Measurements from ENCODE around the gene ATP23. TPM values are rescaled to one million over a fixed set of nuclear protein-coding genes. Genes with fewer than 3 reads are reported as not detected.

The ATP23 gene
- total RNA-seq, 2 donors from 2014 or later, result 10.4 to 11.3 TPM

- H3K4me1 Mint-ChIP-seq, result peaks cover 2% of the 10 kb centered on the region
- WGBS, 2 experiments (ENCODE audit: insufficient coverage in 1 of 2, insufficient read length in 1 of 2), result 89% methylated on average over 1 of the region's 1 CpG; no CpG with 5 or more reads in 1 of the 2 experiments
- no peak overlapping the region for H3K9ac ChIP-seq (ENCODE audit: extremely low read depth, low read length, poor library complexity, severe bottlenecking)
- H3K27ac Mint-ChIP-seq, result no peak overlapping the region
- H3K9me3 Mint-ChIP-seq, result peaks cover 30% of the 10 kb centered on the region
- H3K4me1 ChIP-seq (ENCODE audit: control insufficient read depth, insufficient read depth, low read length), result no peaks in the 10 kb centered on the region
- TF ChIP-seq, protein P1, sequence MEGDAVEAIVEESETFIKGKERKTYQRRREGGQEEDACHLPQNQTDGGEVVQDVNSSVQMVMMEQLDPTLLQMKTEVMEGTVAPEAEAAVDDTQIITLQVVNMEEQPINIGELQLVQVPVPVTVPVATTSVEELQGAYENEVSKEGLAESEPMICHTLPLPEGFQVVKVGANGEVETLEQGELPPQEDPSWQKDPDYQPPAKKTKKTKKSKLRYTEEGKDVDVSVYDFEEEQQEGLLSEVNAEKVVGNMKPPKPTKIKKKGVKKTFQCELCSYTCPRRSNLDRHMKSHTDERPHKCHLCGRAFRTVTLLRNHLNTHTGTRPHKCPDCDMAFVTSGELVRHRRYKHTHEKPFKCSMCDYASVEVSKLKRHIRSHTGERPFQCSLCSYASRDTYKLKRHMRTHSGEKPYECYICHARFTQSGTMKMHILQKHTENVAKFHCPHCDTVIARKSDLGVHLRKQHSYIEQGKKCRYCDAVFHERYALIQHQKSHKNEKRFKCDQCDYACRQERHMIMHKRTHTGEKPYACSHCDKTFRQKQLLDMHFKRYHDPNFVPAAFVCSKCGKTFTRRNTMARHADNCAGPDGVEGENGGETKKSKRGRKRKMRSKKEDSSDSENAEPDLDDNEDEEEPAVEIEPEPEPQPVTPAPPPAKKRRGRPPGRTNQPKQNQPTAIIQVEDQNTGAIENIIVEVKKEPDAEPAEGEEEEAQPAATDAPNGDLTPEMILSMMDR (conservative IDR thresholded peaks at IDR 0.05), result peak; percentile 53
- no peak for DNase-seq
- no peaks in the 10 kb centered on the region for H3K36me3 ChIP-seq (ENCODE audit: control insufficient read depth, insufficient read depth, low read length)
- no peaks in the 10 kb centered on the region for H3K36me3 Mint-ChIP-seq (ENCODE audit: low read depth)
- no peak overlapping the region for H3K4me3 Mint-ChIP-seq
- no peaks in the 10 kb centered on the region for H3K27me3 Mint-ChIP-seq (ENCODE audit: insufficient read depth)
- H3K27me3 ChIP-seq (ENCODE audit: control insufficient read depth, insufficient read depth, low read length, poor library complexity, severe bottlenecking), result no peaks in the 10 kb centered on the region
- no peak overlapping the region for H3K4me3 ChIP-seq (ENCODE audit: low read length)
- peaks cover 40% of the 10 kb centered on the region for H3K9me3 ChIP-seq (ENCODE audit: control insufficient read depth, low read length)
- no peak overlapping the region for H3K27ac ChIP-seq (ENCODE audit: low read depth, low read length)
These were observed 51.7 kb downstream of the ATP23 start for GRCh38 chr12:57993030-57993429.

DNA sequence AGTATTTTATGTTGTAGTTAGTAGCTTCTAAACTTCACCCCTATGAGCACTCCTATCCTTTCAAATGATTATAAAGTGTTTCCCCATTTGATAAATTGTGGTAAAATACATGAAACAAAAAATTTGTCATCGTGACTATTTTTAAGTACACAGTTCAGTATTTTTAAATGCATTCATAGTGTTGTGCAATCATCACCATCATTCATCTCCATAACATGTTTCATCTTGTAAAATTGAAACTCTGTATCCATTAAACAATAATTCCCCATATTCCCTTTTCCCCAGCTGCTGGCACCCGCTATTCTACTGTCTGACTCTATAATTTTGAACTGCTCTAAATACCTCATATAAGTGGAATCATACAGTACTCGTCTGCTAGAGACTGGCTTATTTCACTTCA, 52.5 kb downstream of the ATP23 start:
- WGBS, 2 experiments (ENCODE audit: insufficient coverage in 1 of 2, insufficient read length in 1 of 2), result 93 to 100% methylated on average over 3 of the region's 3 CpGs
- Histone ChIP-seq H3K4me1 (ENCODE audit: control insufficient read depth, insufficient read depth, low read length) (no peaks in the 10 kb centered on the region), H3K27me3 (ENCODE audit: control insufficient read depth, insufficient read depth, low read length, poor library complexity, severe bottlenecking) (no peaks in the 10 kb centered on the region), H3K9ac (ENCODE audit: extremely low read depth, low read length, poor library complexity, severe bottlenecking) (no peak overlapping the region), H3K9me3 (ENCODE audit: control insufficient read depth, low read length) (peaks cover 47% of the 10 kb centered on the region), H3K27ac (ENCODE audit: low read depth, low read length) (no peak overlapping the region), H3K4me3 (ENCODE audit: low read length) (no peak overlapping the region), H3K36me3 (ENCODE audit: control insufficient read depth, insufficient read depth, low read length) (no peaks in the 10 kb centered on the region)
- no peak overlapping the region for H3K4me3 Mint-ChIP-seq
- no peaks in the 10 kb centered on the region for H3K4me1 Mint-ChIP-seq
- no peak for DNase-seq
- H3K36me3 Mint-ChIP-seq (ENCODE audit: low read depth), result peaks cover 1% of the 10 kb centered on the region
- no peaks in the 10 kb centered on the region for H3K27me3 Mint-ChIP-seq (ENCODE audit: insufficient read depth)
- H3K9me3 Mint-ChIP-seq, result peaks cover 35% of the 10 kb centered on the region
- TF ChIP-seq, protein P1 (conservative IDR thresholded peaks at IDR 0.05), result no peak
- H3K27ac Mint-ChIP-seq, result no peak overlapping the region

DNA sequence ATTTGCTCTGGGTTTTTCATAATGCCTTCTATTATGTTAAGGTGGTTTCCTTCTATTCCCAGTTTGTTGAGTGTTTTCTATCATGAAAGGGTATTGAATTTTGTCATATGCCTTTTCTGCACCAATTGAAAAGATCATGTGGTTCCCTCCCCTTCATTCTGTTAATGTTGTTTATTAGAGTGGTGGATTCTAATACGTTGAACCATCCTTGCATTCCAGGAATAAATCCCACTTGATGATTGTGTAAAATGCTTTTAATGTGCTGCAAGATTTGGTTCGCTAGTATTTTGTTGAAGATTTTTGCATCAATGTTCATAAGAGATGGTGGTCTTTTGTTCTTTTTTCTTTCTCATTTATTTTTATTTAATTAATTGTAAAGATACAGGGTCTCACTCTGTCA, 55.2 kb downstream of the ATP23 start:
- Histone ChIP-seq H3K27me3 (ENCODE audit: control insufficient read depth, insufficient read depth, low read length, poor library complexity, severe bottlenecking) (no peaks in the 10 kb centered on the region), H3K4me1 (ENCODE audit: control insufficient read depth, insufficient read depth, low read length) (no peaks in the 10 kb centered on the region), H3K36me3 (ENCODE audit: control insufficient read depth, insufficient read depth, low read length) (no peaks in the 10 kb centered on the region), H3K9ac (ENCODE audit: extremely low read depth, low read length, poor library complexity, severe bottlenecking) (no peak overlapping the region), H3K27ac (ENCODE audit: low read depth, low read length) (no peak overlapping the region), H3K9me3 (ENCODE audit: control insufficient read depth, low read length) (peaks cover 63% of the 10 kb centered on the region), H3K4me3 (ENCODE audit: low read length) (no peak overlapping the region)
- TF ChIP-seq, protein P1 (conservative IDR thresholded peaks at IDR 0.05), result no peak
- DNase-seq, result no peak
- Mint-ChIP-seq H3K27ac (no peak overlapping the region), H3K27me3 (ENCODE audit: insufficient read depth) (no peaks in the 10 kb centered on the region), H3K9me3 (peaks cover 54% of the 10 kb centered on the region), H3K4me1 (no peaks in the 10 kb centered on the region), H3K36me3 (ENCODE audit: low read depth) (peaks cover 6% of the 10 kb centered on the region), H3K4me3 (no peak overlapping the region)
- WGBS, 2 experiments (ENCODE audit: insufficient coverage in 1 of 2, insufficient read length in 1 of 2), result 86 to 100% methylated on average over 1 of the region's 2 CpGs

Data from endodermal cell (in vitro differentiated cells).